Pancreas (tissue), 10 donors: Measurements from ENCODE around the gene UQCC2. TPM values are rescaled to one million over a fixed set of nuclear protein-coding genes. Genes with fewer than 3 reads are reported as not detected.

Experiments
- ATAC-seq, 4 donors: fragments of 200-7000 bp; cut with Tn5 transposase; one replicate each; pipeline versions ENCODE4 v1.8.0 to v1.9.1; 2020; ENCODE audit warnings: mild to moderate bottlenecking in 4 of 4, moderate library complexity in 4 of 4
- DNase-seq, 6 donors: peaks; one replicate each; pipeline ENCODE4 v3.0.0-alpha.2; 2020
- FAIRE-seq: peaks from 2 replicates; lab custom pipeline; 2012; peaks lifted over from hg19 to GRCh38; lab: Jason Lieb, UNC
- H3K27ac ChIP-seq, 4 donors: fragments of 200-600 bp; sonication (generic); 1 replicate in 3 of 4; 2 replicates in 1 of 4; pipeline versions ENCODE4 v1.5.0 to v1.8.0; 2020
- H3K27me3 ChIP-seq, 4 donors: fragments of 200-600 bp; one replicate each; pipeline ENCODE4 v1.8.0; 2021
- H3K36me3 ChIP-seq, 3 donors: fragments of 200-600 bp; sonication (generic) in 1 of 3; one replicate each; pipeline versions ENCODE4 v1.5.0 to v1.8.0; 2020 to 2021
- H3K4me1 ChIP-seq, 3 donors: fragments of 200-600 bp; one replicate each; pipeline ENCODE4 v1.8.0; 2021
- H3K4me3 ChIP-seq, 4 donors: fragments of 200-600 bp; sonication (generic) in 2 of 4; one replicate each; pipeline versions ENCODE4 v1.5.0 to v1.8.0; 2020 to 2021
- H3K9me3 ChIP-seq, 4 donors: fragments of 200-600 bp; one replicate each; pipeline ENCODE4 v1.8.0; 2021
- CTCF ChIP-seq, 4 donors: fragments of 200-600 bp; sonication (generic) in 3 of 4; IDR thresholded peaks; one replicate each; pipeline versions ENCODE4 v1.5.0 to v1.8.0; 2021; ENCODE audit warnings: antibody characterized with exemption in 4 of 4
- WGBS, 2 donors: extraction: QIAGEN DNeasy Blood & Tissue Kit; methylation state at CpG; one replicate each; pipeline ENCODE4 v1.1.7; 2013; 5-methylcytosine and 5-hydroxymethylcytosine counted together
- intact Hi-C, 3 donors: fragments of 100-400 bp; cut with DNase I; formaldehyde crosslinking; loops; one replicate each; pipeline versions ENCODE4 v1.11.1 to v1.14.2; 2022
- polyA plus RNA-seq, 2 donors: library from polyadenylated mRNA; stranded (reverse); fragments of 200-250 nt; gene quantifications; one replicate each; pipeline ENCODE4 v1.2.3, GENCODE V29; 2013
- total RNA-seq, 6 donors: library from RNA; stranded (reverse); fragmentation: NEBNext Ultra II Directional in 4 of 6; extraction: Animal tissue kit (Norgen Biotek cat#: 25700) in 4 of 6; gene quantifications; one replicate each; pipeline versions ENCODE4 v1.2.1 to v1.2.4, GENCODE V29; 2021 to 2023
- donor health status: healthy with polysubstance abuse.
- donor health status: DM: no; HTN: no; CAD: no; lungs with moderate emphysema.
- donor health status: DM: no; HTN: no; CAD: no.
- donor health status: control.
- donor health status: control.
- donor health status: Bipolar disorder and iron deficiency.
- donor health status: DM: yes; HTN: yes; CAD: no.
- donor health status: DM: no; HTN: no; CAD: no.
- donor health status: DM: no; HTN: no; CAD: no.
- donor health status: DM: yes; HTN: yes; CAD: no.

UQCC2 gene
- total and polyA plus RNA-seq, 8 donors: 13.9 to 58.9 (median 28.6) TPM

DNA sequence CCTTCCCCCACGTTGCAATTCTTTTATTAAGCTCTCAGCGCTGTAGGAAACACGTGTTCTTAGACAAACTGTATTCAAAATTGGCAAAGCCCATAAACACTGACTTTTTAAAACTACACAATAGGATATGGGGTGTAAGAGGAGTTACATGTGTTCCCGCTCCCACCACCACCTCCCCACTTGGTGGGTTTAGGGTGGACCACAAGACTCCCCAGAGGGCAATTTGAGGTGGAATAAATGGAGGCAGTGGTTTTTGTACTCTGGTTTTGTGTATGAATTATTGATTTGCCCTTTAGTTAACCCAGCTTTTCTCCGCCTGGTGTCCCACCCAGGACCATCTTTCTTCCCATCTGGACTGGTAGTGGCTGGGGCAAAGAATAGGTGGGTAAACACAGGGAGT is 3.7 kb downstream of the UQCC2 start:
- Histone ChIP-seq H3K4me1 (peaks cover 8 to 16% (median 14%) of the 10 kb centered on the region in 3 donors), H3K36me3 (no peaks in the 10 kb centered on the region), H3K27me3 (no peaks in the 10 kb centered on the region), H3K27ac (no peak overlapping the region), H3K4me3 (no peak overlapping the region), H3K9me3 (no peaks in the 10 kb centered on the region)
- ATAC-seq: no peak
- TF ChIP-seq CTCF (IDR thresholded peaks at IDR 0.05): no peak
- intact Hi-C loops: no loop called here
- 91 to 93% methylated on average over 5 of the region's 5 CpGs for WGBS, 2 donors
- FAIRE-seq: no peak
- DNase-seq: no peak

- Histone ChIP-seq H3K27me3 (no peaks in the 10 kb centered on the region), H3K36me3 (no peaks in the 10 kb centered on the region), H3K4me3 (no peak overlapping the region), H3K9me3 (no peaks in the 10 kb centered on the region), H3K27ac (no peak overlapping the region), H3K4me1 (peaks cover 8 to 11% (median 9%) of the 10 kb centered on the region in 3 donors)
- TF ChIP-seq CTCF (IDR thresholded peaks at IDR 0.05): no peak
- FAIRE-seq: no peak
- intact Hi-C loops: no loop called here
- 76 to 86% methylated on average over 16 of the region's 16 CpGs for WGBS, 2 donors
- no peak for DNase-seq
- no peak for ATAC-seq
These were observed 5.4 kb downstream of the UQCC2 start for GRCh38 chr6:33705955-33706725.

GRCh38 chr6:33705268-33705885 is 6.1 kb downstream of the UQCC2 start:
- no peak for DNase-seq
- 84 to 87% methylated on average over 9 of the region's 9 CpGs for WGBS, 2 donors
- Histone ChIP-seq H3K27ac (no peak overlapping the region), H3K4me1 (peaks cover 2 to 5% (median 2%) of the 10 kb centered on the region in 3 donors), H3K4me3 (no peak overlapping the region), H3K27me3 (no peaks in the 10 kb centered on the region), H3K36me3 (no peaks in the 10 kb centered on the region), H3K9me3 (no peaks in the 10 kb centered on the region)
- no peak for FAIRE-seq
- intact Hi-C loops: no loop called here
- no peak for ATAC-seq
- TF ChIP-seq CTCF (IDR thresholded peaks at IDR 0.05): no peak

DNA sequence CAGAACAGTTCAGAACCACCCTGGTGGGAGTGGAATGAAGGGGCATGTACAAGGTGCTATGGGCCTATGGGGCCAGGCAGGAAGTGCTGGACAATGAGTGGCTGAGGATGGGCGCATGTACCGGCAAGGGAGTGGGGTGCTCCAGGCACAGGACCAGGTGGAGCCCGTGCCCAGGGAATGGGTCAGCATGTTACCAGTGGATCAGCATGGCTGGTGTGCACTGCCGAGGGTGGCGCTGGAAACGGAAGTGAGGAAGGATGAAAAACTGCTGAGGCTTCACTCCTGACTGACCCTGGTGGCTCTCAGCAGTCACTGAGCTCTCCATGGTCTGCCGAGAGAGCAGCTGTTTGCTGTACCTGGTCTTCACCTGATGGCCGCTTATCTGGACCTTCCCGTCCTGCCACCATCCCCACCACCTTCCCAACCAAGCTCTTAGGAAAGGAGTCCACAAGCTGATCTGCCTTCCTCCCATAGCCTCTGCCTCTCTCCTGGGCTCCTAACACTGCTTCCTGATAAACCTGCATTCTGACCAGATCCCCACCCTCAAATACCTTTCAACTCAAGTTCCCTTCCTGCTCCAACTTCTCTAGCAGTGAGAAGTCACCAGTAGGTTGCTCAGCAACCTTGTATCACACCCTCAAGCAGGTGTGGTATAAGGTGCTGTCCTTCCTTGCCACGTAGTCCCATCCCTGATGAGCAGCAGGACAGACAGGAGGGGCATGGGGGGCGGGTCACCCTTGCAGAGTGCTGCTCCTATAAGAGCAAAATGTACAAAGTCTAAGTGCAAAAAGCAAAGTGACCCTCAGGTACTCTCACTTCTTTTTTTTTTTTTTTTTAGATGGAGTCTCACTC is 7.1 kb downstream of the UQCC2 start:
- H3K4me1 ChIP-seq: no peaks in the 10 kb centered on the region
- intact Hi-C loops: loop anchor here in 1 of 3 donors (5.0 kb wide), 1 partner anchor 117 kb away; no protein-coding TSS in a partner anchor
- no peaks in the 10 kb centered on the region for H3K36me3 ChIP-seq
- no peaks in the 10 kb centered on the region for H3K9me3 ChIP-seq
- no peak for TF ChIP-seq CTCF (IDR thresholded peaks at IDR 0.05)
- 86 to 91% methylated on average over 11 of the region's 11 CpGs for WGBS, 2 donors
- no peak overlapping the region for H3K27ac ChIP-seq
- FAIRE-seq (no peak), DNase-seq (no peak), ATAC-seq (no peak)
- H3K27me3 ChIP-seq: no peaks in the 10 kb centered on the region
- H3K4me3 ChIP-seq: no peak overlapping the region
